GM18505 (cell line): Measurements from ENCODE around the gene COX10.

Source experiments
- ATAC-seq: cut with Tn5 transposase; IDR thresholded peaks from one replicate; pipeline ENCODE4 v1.9.1; 2021; ENCODE audit not compliant: unreplicated experiment
- POLR2A ChIP-seq: IDR thresholded peaks from 4 replicates; pipeline ENCODE4 v1.6.1; 2011; ENCODE audit warnings: borderline replicate concordance; ENCODE audit not compliant: insufficient read depth, insufficient read length; ENCODE audit errors: extremely low read depth

The COX10 gene

GRCh38 chr17:14086189-14086588 lies 16.9 kb downstream of the COX10 start:
- no peak for TF ChIP-seq POLR2A

GRCh38 chr17:14089179-14089578 lies 19.9 kb downstream of the COX10 start:
- no peak for TF ChIP-seq POLR2A
- ATAC-seq = no peak

More at GRCh38 chr17:14086189-14086588, 16.9 kb downstream of the COX10 start:
- ATAC-seq = no peak

DNA sequence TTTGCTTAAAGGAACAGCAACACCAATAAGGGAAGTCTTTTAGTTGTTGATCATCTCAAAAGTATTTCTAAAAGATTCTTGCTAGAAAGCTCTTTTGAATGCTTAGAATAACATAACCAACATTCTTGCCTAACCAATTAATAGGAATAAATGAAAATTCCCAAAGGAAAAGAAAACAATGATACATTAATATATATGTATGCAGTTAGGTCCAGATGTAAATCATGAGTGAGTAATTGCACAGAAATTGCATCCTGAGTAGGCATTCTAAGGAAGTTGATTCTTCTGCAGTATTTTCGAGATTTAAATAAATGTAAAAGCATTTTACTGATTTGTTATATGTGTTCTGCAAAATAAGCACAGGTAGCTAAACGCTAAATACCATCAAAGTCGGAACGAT lies 22.1 kb downstream of the COX10 start:
- ATAC-seq = no peak
- no peak for TF ChIP-seq POLR2A

DNA sequence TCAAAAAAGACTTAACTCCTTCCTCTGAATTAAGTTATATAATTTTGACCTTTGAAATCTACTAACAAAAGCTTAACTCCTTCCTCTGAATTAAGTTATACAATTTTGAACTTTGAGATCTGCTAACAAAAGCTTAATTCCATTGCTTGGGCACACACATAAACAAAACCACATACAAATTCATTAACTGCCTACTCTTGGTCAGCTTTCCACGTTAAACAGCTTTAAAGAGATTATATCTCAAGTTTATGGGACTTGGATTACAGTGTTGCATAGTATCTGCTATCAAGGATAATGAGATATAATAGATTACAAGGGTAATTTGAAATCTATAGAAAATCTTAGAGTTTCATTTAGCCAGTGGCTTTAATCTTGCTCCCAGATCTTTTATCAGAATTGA lies 23.5 kb downstream of the COX10 start:
- TF ChIP-seq POLR2A = no peak
- no peak for ATAC-seq

- TF ChIP-seq POLR2A = no peak
Measured at GRCh38 chr17:14094676-14095601, 25.6 kb downstream of the COX10 start.

DNA sequence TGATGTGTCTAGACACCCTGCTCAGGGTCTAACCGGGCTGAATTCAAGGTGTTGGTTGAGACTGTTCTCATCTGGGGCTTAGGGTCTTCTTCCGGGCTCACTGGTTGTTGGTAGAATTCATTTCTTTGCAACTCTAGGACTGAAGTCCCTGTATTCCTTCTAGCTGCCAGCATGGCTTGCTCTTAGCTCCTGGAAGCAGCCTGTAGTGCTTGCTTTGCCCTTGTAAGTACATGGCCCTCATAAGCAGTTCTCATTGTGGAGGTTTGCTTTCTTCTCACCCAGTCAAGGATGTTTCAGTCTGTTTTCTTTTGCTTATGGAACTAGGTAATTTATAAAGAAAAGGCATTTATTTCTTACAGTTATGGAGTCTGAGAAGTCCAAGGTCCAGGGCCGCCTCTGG lies 26.3 kb downstream of the COX10 start:
- no peak for ATAC-seq
- no peak for TF ChIP-seq POLR2A

More at GRCh38 chr17:14094676-14095601, 25.6 kb downstream of the COX10 start:
- ATAC-seq = no peak

DNA sequence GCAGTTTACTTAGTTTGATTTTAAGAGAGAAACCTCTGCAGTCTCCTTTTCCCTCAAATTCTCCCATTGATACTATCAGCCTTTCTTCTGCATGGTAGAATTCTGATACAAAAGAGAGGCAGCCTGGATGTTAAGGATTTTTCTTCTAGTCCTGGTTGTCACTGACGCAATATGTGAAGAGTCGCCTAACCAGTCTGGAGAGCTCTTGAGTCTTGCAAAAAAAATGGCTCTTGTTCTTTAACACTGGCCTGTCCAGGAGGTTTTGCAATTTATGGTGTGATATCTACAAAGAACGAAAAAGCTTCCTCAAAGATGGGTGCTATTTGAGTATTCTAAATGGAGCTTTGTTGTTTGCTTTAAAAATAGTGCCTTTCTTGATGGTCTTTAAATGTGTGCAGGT lies 28.9 kb downstream of the COX10 start:
- no peak for ATAC-seq
- TF ChIP-seq POLR2A = no peak

DNA sequence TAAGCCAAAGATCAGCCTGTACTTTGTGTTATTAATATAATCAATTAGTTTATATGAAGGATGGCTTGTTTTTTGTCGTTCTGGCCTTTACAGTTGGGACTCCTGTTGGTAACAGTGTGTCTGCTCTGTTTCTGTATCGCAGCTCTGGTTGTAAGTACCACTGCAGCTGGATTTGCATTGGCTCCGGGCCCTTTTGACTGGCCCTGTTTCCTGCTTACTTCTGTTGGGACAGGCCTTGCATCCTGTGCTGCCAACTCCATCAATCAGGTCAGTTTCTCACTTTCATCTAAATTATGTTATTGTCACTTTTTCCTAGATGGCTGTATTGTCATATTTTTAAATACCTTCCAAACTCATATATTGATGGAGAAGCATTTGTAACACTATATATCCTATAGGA lies 32.7 kb downstream of the COX10 start:
- TF ChIP-seq POLR2A = no peak
- ATAC-seq = no peak

- no peak for ATAC-seq
- no peak for TF ChIP-seq POLR2A
Measured at GRCh38 chr17:14103836-14104235, 34.5 kb downstream of the COX10 start.

DNA sequence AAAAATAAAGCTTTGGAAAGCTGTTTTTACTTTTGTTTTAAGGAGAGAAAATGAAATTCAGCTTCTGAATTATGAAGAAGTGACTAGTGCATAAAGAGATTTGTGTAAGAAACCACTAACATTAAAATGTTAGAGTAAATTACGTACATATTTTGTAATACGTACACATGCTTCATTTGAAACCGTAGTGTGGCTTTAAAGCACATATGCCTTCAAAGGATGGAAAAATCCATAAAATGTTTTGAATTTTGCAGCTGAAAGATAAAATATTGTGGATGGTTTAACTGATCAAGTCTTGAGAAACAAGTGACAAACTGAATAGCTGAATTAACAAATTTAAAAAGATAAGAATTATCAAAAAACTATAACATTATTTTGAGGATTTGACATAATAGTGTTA lies 35.4 kb downstream of the COX10 start:
- ATAC-seq = no peak
- no peak for TF ChIP-seq POLR2A

DNA sequence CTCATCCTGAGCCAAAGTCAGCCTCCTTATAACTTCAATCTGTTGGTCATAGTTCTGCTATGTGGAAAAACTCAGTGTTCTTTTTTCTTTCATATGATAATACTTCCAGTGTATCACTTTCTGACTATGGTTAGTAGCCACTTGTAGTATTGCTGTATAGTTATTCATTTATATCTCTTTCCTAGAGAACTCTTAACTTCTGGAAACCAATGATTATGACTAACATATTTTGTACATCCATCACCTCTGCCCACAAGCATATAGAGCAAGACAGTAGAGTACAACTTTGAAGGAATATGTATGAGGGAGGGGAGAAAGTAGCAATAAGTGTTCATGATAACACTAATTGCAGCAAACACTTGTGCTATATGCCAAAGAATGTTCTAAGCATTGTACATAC lies 38.6 kb downstream of the COX10 start:
- TF ChIP-seq POLR2A = no peak
- no peak for ATAC-seq

DNA sequence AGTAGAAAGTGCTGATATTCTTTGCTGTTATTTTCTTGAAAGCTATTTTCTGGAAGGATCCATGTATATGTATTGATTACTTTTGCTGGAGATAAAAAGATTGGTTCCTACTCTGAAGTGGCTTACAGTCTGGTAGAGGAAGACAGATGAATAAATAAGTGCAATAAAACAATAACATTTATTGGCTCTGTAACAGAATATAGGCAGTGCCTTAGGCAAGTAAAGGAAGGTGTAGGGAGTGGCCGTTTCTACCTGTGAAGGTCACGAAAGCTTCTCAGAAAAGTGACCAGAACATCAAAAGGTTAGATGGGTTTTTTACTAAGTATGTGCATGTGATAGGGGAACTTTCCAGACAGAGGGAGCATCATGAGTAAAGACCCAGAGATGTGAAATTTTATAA lies 43.1 kb downstream of the COX10 start:
- no peak for TF ChIP-seq POLR2A
- ATAC-seq = no peak

DNA sequence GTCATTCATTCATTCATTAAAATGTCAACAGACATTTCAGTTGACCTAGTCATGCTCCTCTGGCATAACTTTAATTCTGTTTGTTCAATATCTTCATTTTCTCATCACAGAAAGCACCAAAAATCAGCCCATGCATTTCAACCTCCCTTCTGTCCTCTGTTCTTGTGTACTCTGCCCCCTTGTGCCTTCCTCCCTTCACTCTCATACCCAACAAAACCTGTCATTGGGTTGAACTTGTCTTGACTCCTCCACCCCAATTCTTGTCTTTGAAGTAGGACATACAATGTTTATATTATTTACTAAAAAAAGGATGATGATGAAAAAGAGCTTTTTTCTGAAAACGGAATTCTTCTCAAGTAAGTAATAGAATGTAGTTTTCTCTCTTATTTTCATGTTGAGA lies 43.8 kb downstream of the COX10 start:
- TF ChIP-seq POLR2A = no peak
- ATAC-seq = no peak

- TF ChIP-seq POLR2A = no peak
- ATAC-seq = no peak
Measured at GRCh38 chr17:14116263-14117024, 47.1 kb downstream of the COX10 start.
